Endothelial cell of umbilical vein (primary cell): ENCODE measurements around the gene FBXO34. TPM values are rescaled to one million over a fixed set of nuclear protein-coding genes. Genes with fewer than 3 reads are reported as not detected.

Experiments
- BruUV-seq: library from RNA; stranded (reverse); fragments of 400-500 nt; replicated peaks from 2 replicates; lab custom pipeline; 2021; lab: Mats Ljungman, UMichigan
- CTCF ChIA-PET: fragments of 300-600, 350-600 bp; sonication (Branson Sonifier 250); formaldehyde crosslinking; loops from one replicate; lab custom pipeline; 2021; ENCODE audit warnings: antibody characterized with exemption, inconsistent platforms; lab: Charles Lee
- POLR2A ChIA-PET: fragments of 300-600, 350-600 bp; sonication (Branson Sonifier 250); formaldehyde crosslinking; loops from one replicate; lab custom pipeline; 2021; ENCODE audit warnings: antibody characterized with exemption, inconsistent platforms; lab: Charles Lee
- DNase-seq: peaks from one replicate; pipeline ENCODE4 v3.0.0-alpha.2; 2011; ENCODE audit warnings: low read depth, low spot score
- FAIRE-seq: peaks from 2 replicates; lab custom pipeline; 2011; peaks lifted over from hg19 to GRCh38; lab: Jason Lieb, UNC
- H2AFZ ChIP-seq: 2 replicates; pipeline ENCODE4 v1.6.0; 2012; ENCODE audit warnings: low read depth, low read length, control low read depth, inconsistent platforms
- H3K27ac ChIP-seq: 2 replicates; pipeline ENCODE4 v1.5.1; 2011; ENCODE audit warnings: low read depth, mild to moderate bottlenecking, control low read depth, low read length, moderate library complexity; ENCODE audit not compliant: insufficient read depth
- H3K27me3 ChIP-seq, 2 experiments: 2 replicates each; pipeline versions ENCODE4 v1.6.0 to v1.6.1; 2011; ENCODE audit warnings: low read length in 2 of 2, mixed read lengths in 1 of 2; ENCODE audit not compliant: control insufficient read depth in 2 of 2, insufficient read depth in 2 of 2
- H3K36me3 ChIP-seq, 2 experiments: 2 replicates in 1 of 2; 3 replicates in 1 of 2; pipeline ENCODE4 v1.5.1; 2011; ENCODE audit warnings: low read length in 2 of 2, mild to moderate bottlenecking in 1 of 2, moderate library complexity in 1 of 2; ENCODE audit not compliant: control insufficient read depth in 2 of 2, insufficient read depth in 2 of 2; ENCODE audit errors: extremely low read depth in 1 of 2
- H3K4me1 ChIP-seq: 3 replicates; pipeline ENCODE4 v1.5.1; 2011; ENCODE audit warnings: mild to moderate bottlenecking, low read length; ENCODE audit not compliant: control insufficient read depth, insufficient read depth; ENCODE audit errors: extremely low read depth
- H3K4me2 ChIP-seq: 2 replicates; pipeline ENCODE4 v1.6.1; 2011; ENCODE audit warnings: low read length, control low read depth, mixed read lengths; ENCODE audit not compliant: insufficient read depth
- H3K4me3 ChIP-seq, 3 experiments: fragments of 200-600 bp in 1 of 3; sonication (generic), shearing (Covaris generic) in 1 of 3; replicated peaks in 1 of 3; 2 replicates each; pipeline ENCODE4 v1.5.1; 2011 to 2016; ENCODE audit warnings: control low read depth in 3 of 3, low read length in 3 of 3, mild to moderate bottlenecking in 2 of 3, inconsistent platforms in 1 of 3, low read depth in 1 of 3, moderate library complexity in 1 of 3; ENCODE audit not compliant: insufficient read depth in 1 of 3
- H3K79me2 ChIP-seq: 2 replicates; pipeline ENCODE4 v1.6.0; 2012; ENCODE audit warnings: low read length, inconsistent platforms; ENCODE audit not compliant: control insufficient read depth, insufficient read depth
- H3K9ac ChIP-seq: replicated peaks from 2 replicates; pipeline ENCODE3; 2011; ENCODE audit warnings: low read length, control low read depth; ENCODE audit not compliant: insufficient read depth; ENCODE audit errors: extremely low read depth
- H3K9me1 ChIP-seq: replicated peaks from 3 replicates; pipeline ENCODE4 v1.6.0; 2011; ENCODE audit warnings: mild to moderate bottlenecking, low read length; ENCODE audit not compliant: control insufficient read depth, insufficient read depth; ENCODE audit errors: extremely low read depth
- H3K9me3 ChIP-seq: replicated peaks from 2 replicates; pipeline ENCODE4 v1.5.1; 2012; ENCODE audit warnings: low read length, inconsistent platforms; ENCODE audit not compliant: control insufficient read depth, insufficient read depth
- H4K20me1 ChIP-seq: replicated peaks from 2 replicates; pipeline ENCODE3; 2011; ENCODE audit warnings: mild to moderate bottlenecking, low read length; ENCODE audit not compliant: control insufficient read depth, insufficient read depth; ENCODE audit errors: extremely low read depth
- CTCF ChIP-seq, 2 donors: IDR thresholded peaks; 1 replicate in 1 of 2; 2 replicates in 1 of 2; pipeline ENCODE4 v1.5.1; 2011; ENCODE audit warnings: low read length in 2 of 2, mild to moderate bottlenecking in 2 of 2, moderate library complexity in 2 of 2, control low read depth in 1 of 2, inconsistent platforms in 1 of 2, low read depth in 1 of 2; ENCODE audit not compliant: insufficient read depth in 1 of 2; ENCODE audit errors: extremely low read depth in 1 of 2
- EZH2 ChIP-seq: IDR thresholded peaks from 2 replicates; pipeline ENCODE4 v1.6.1; 2012; ENCODE audit warnings: borderline replicate concordance, low read depth, mild to moderate bottlenecking, moderate library complexity, low read length, inconsistent platforms; ENCODE audit not compliant: severe bottlenecking
- FOS ChIP-seq: IDR thresholded peaks from 2 replicates; pipeline ENCODE4 v1.6.1; 2011; ENCODE audit warnings: mild to moderate bottlenecking, low read length, moderate library complexity, borderline replicate concordance; ENCODE audit not compliant: insufficient read depth
- GATA2 ChIP-seq: IDR thresholded peaks from 2 replicates; pipeline ENCODE4 v1.7.0; 2011; ENCODE audit warnings: low read depth, mild to moderate bottlenecking, moderate library complexity, mixed read lengths, low read length; ENCODE audit not compliant: insufficient read length, insufficient read depth
- JUN ChIP-seq: IDR thresholded peaks from 2 replicates; pipeline ENCODE4 v1.6.1; 2011; ENCODE audit warnings: borderline replicate concordance, low read depth; ENCODE audit not compliant: insufficient read length, insufficient read depth
- MAX ChIP-seq: IDR thresholded peaks from 2 replicates; pipeline ENCODE4 v1.6.1; 2011; ENCODE audit not compliant: insufficient read depth, insufficient read length
- MYC ChIP-seq: IDR thresholded peaks from one replicate; pipeline ENCODE4 v1.6.1; 2011; ENCODE audit warnings: mild to moderate bottlenecking, low read depth, low read length
- POLR2A ChIP-seq: IDR thresholded peaks from 2 replicates; pipeline ENCODE4 v1.6.1; 2012; ENCODE audit warnings: low read depth, mild to moderate bottlenecking, control low read depth, low read length
- POLR2AphosphoS5 ChIP-seq: IDR thresholded peaks from 2 replicates; pipeline ENCODE4 v1.6.1; 2012; ENCODE audit warnings: low read depth, mild to moderate bottlenecking, control low read depth, low read length, moderate library complexity; ENCODE audit not compliant: insufficient read depth
- dilution Hi-C: fragments of 300-500 bp; cut with MboI; formaldehyde crosslinking; loops from one replicate; pipeline ENCODE4 v1.15.0; 2019; ENCODE audit warnings: low sequenced_read_pairs; ENCODE audit not compliant: extremely low pct_ligation_motif_present
- intact Hi-C: fragments of 100-400 bp; cut with micrococcal nuclease; formaldehyde crosslinking; loops from one replicate; pipeline ENCODE4 v1.10.0; 2022
- polyA plus RNA-seq, 4 experiments: library from polyadenylated mRNA; depleted of rRNA in 3 of 4; stranded (reverse) in 3 of 4; unstranded in 1 of 4; fragments of >200 nt; gene quantifications; 2 replicates each; pipeline versions ENCODE4 v1.2.1 to v1.2.3, GENCODE V29; 2011 to 2012; ENCODE audit warnings: missing spikeins in 1 of 4
- total RNA-seq: library from RNA; stranded (reverse); gene quantifications from 2 replicates; pipeline ENCODE4 v1.2.3, GENCODE V29; 2021

Gene FBXO34
- total and polyA plus RNA-seq, 2 donors (not counting 3 experiments of a cell fraction or from before 2014, with no cell fraction given): 8.5 to 14.2 TPM

- no peaks in the 10 kb centered on the region for H3K9me3 ChIP-seq
- TF ChIP-seq POLR2A (no peak), POLR2AphosphoS5 (no peak), MYC (no peak), GATA2 (no peak), FOS (no peak), MAX (no peak), EZH2 (no peak), JUN (no peak), CTCF (IDR thresholded peaks at IDR 0.05; ENCODE audit: extremely low read depth in 1 of 2, insufficient read depth in 1 of 2, low read depth in 1 of 2, low read length in 2 of 2) (no peak)
- peaks cover 0 to 8% of the 10 kb centered on the region in 2 experiments for H3K27me3 ChIP-seq
- BruUV-seq: no TSS peak
- no peak overlapping the region for H3K9ac ChIP-seq
- no peak overlapping the region for H3K4me3 ChIP-seq
- H3K9me1 ChIP-seq: no peaks in the 10 kb centered on the region
- ChIA-PET POLR2A (no interaction called here), CTCF (interaction anchor here (0.5 kb wide), 1 partner anchor 162 kb away, joined by 5 read pairs; no protein-coding TSS in a partner anchor)
- intact Hi-C loops: no loop called here
- DNase-seq (no peak), FAIRE-seq (no peak)
- H3K79me2 ChIP-seq: no peaks in the 10 kb centered on the region
- no peak overlapping the region for H3K27ac ChIP-seq
- H3K4me1 ChIP-seq: no peaks in the 10 kb centered on the region
- no peak overlapping the region for H3K4me2 ChIP-seq
- no peak overlapping the region for H2AFZ ChIP-seq
- dilution Hi-C loops: no loop called here
- H4K20me1 ChIP-seq: no peaks in the 10 kb centered on the region
- no peaks in the 10 kb centered on the region for H3K36me3 ChIP-seq
These were observed 6.0 kb upstream of the FBXO34 start for GRCh38 chr14:55265197-55265596.
